Uterus (tissue), 4 donors: ENCODE data around the gene ELP4. TPM values are rescaled to one million over a fixed set of nuclear protein-coding genes. Genes with fewer than 3 reads are reported as not detected.

Experiments
- DNase-seq, 2 donors: peaks; one replicate each; pipeline ENCODE4 v3.0.0-alpha.2; 2019 to 2020
- H3K27ac ChIP-seq, 2 donors: fragments of 200-600 bp; sonication (generic); 1 replicate in 1 of 2; 2 replicates in 1 of 2; pipeline ENCODE4 v1.5.1; 2016 to 2018
- H3K27me3 ChIP-seq, 2 donors: fragments of 200-600 bp; sonication (generic); one replicate each; pipeline ENCODE4 v1.5.1; 2018 to 2019; ENCODE audit warnings: control low read depth in 1 of 2
- H3K36me3 ChIP-seq, 2 donors: fragments of 200-600 bp; sonication (generic); one replicate each; pipeline ENCODE4 v1.5.1; 2019; ENCODE audit warnings: control low read depth in 1 of 2
- H3K4me1 ChIP-seq, 2 donors: fragments of 200-600 bp; sonication (generic); one replicate each; pipeline ENCODE4 v1.5.1; 2018 to 2019; ENCODE audit warnings: control low read depth in 1 of 2
- H3K4me3 ChIP-seq, 2 donors: fragments of 200-600 bp; sonication (generic); 1 replicate in 1 of 2; 2 replicates in 1 of 2; pipeline ENCODE4 v1.5.1; 2018 to 2019; ENCODE audit warnings: mild to moderate bottlenecking in 1 of 2
- H3K9me3 ChIP-seq, 2 donors: fragments of 200-600 bp; sonication (generic); one replicate each; pipeline ENCODE4 v1.5.1; 2019; ENCODE audit warnings: control low read depth in 1 of 2
- CTCF ChIP-seq, 4 experiments: fragments of 200-600 bp in 2 of 4; fragments of 450-650 bp in 2 of 4; sonication (generic) in 2 of 4; IDR thresholded peaks; one replicate each; pipeline ENCODE4 v1.5.1; 2016 to 2019; ENCODE audit warnings: antibody characterized with exemption in 4 of 4, mild to moderate bottlenecking in 2 of 4, moderate library complexity in 1 of 4
- POLR2A ChIP-seq, 2 donors: fragments of 450-650 bp; IDR thresholded peaks; one replicate each; pipeline ENCODE4 v1.6.1; 2016; ENCODE audit warnings: antibody characterized with exemption in 2 of 2, mild to moderate bottlenecking in 1 of 2, moderate library complexity in 1 of 2
- intact Hi-C: fragments of 100-400 bp; cut with DNase I; formaldehyde crosslinking; loops from one replicate; pipeline ENCODE4 v1.15.1; 2023; ENCODE audit warnings: low total_unique reads
- total RNA-seq, 4 donors: library from RNA; depleted of rRNA in 3 of 4; stranded (reverse); fragments of >200 nt in 3 of 4; gene quantifications; one replicate each; pipeline versions ENCODE4 v1.1.0 to v1.2.4, GENCODE V29; 2014 to 2023
- donor health status: DM: yes; HTN: yes; CAD: no.

ELP4 gene
- total RNA-seq, 4 donors from 2014 or later, result 18.4 to 51.2 (median 21.2) TPM

DNA sequence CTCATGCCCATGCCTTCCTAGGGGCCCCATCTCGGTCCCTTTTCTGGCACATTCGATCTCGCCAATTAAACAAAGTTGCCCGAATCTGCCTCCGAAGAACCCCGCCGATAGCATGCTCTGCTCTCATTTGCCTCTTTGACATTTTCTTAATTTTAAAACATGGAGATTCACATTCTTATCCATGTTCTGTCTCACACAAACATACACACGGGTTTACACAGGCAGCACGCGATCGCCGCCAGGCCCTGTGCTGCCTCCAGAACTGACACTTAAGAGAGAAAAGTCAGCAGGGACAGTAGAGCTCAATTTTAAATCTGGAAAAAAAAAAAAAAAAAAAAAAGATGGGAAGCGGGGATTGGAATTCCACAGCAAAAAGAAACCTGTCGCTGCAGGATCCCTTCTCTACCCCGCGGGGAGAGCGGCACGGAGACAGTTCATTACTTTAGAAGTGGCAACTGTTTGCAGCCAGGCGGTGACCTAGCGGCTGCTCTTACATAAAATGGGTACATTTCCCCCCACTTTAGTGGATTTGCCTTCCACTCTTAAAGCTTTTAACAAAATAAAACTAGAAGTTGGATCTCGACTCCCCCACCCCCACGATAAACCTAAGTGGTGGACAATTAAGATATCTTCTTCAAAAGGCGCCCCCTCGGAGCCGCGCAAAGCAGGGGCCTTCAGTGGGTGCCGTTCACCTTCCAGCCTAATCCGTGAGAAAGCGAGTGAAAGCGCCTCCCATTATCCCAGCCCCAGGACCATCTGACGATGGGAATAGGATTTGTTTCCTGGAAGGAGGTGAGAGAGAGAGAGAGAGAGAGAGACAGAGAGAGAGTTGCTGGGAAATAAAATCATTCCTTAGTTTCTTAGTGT lies 287.9 kb downstream of the ELP4 start:
- Histone ChIP-seq H3K4me3 (no peak overlapping the region), H3K27ac (no peak overlapping the region), H3K4me1 (peaks cover 0 to 9% of the 10 kb centered on the region in 2 donors), H3K36me3 (no peaks in the 10 kb centered on the region), H3K9me3 (no peaks in the 10 kb centered on the region), H3K27me3 (peaks cover 13 to 53% of the 10 kb centered on the region in 2 donors)
- intact Hi-C loops, result no loop called here
- no peak for TF ChIP-seq CTCF (IDR thresholded peaks at IDR 0.05)
- no peak for TF ChIP-seq POLR2A (IDR thresholded peaks at IDR 0.05)
- DNase-seq, result no peak

DNA sequence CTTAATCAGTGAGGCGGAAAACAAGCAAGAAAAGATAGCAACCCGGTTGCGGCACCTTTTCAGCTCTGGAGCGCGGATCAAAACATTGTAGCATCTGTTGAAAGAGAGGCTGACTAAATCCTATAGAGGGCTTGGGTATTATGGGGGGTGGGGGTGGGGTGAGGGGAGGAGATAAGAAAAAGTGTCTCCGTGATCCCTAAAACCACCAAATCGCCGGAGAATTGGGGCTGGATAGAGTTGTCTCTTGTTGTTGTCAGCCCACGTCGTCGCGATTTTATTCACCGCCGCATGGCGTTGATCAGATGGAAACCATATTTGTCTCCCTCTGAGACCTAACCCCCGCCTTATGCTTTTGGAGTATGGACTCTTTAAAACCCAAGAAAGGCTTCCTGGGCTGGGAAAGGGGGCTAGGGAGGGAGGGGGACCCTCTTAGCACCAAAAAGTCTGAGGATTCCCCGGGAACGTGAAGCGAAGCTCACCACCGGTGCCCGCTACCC lies 288.5 kb downstream of the ELP4 start:
- H3K27me3 ChIP-seq, result peaks cover 13 to 60% of the 10 kb centered on the region in 2 donors
- H3K27ac ChIP-seq, result no peak overlapping the region
- no peaks in the 10 kb centered on the region for H3K9me3 ChIP-seq
- TF ChIP-seq POLR2A (IDR thresholded peaks at IDR 0.05), result no peak
- no peak for TF ChIP-seq CTCF (IDR thresholded peaks at IDR 0.05)
- intact Hi-C loops, result no loop called here
- H3K36me3 ChIP-seq, result no peaks in the 10 kb centered on the region
- H3K4me3 ChIP-seq, result no peak overlapping the region
- peaks cover 0 to 9% of the 10 kb centered on the region in 2 donors for H3K4me1 ChIP-seq
- DNase-seq, result no peak

GRCh38 chr11:31798554-31799434 lies 289.2 kb downstream of the ELP4 start:
- Histone ChIP-seq H3K27me3 (peaks cover 13 to 67% of the 10 kb centered on the region in 2 donors), H3K4me3 (no peak overlapping the region), H3K4me1 (peaks cover 0 to 9% of the 10 kb centered on the region in 2 donors), H3K36me3 (no peaks in the 10 kb centered on the region), H3K9me3 (no peaks in the 10 kb centered on the region), H3K27ac (no peak overlapping the region)
- intact Hi-C loops, result no loop called here
- TF ChIP-seq POLR2A (IDR thresholded peaks at IDR 0.05) (no peak), CTCF (IDR thresholded peaks at IDR 0.05) (no peak)
- no peak for DNase-seq

- TF ChIP-seq CTCF (IDR thresholded peaks at IDR 0.05) (no peak), POLR2A (IDR thresholded peaks at IDR 0.05) (no peak)
- no peak overlapping the region for H3K4me3 ChIP-seq
- H3K27ac ChIP-seq, result no peak overlapping the region
- peaks cover 15 to 76% of the 10 kb centered on the region in 2 donors for H3K27me3 ChIP-seq
- H3K36me3 ChIP-seq, result no peaks in the 10 kb centered on the region
- no peaks in the 10 kb centered on the region for H3K9me3 ChIP-seq
- H3K4me1 ChIP-seq, result peaks cover 0 to 11% of the 10 kb centered on the region in 2 donors
- intact Hi-C loops, result no loop called here
- no peak for DNase-seq
These were observed 290.1 kb downstream of the ELP4 start for GRCh38 chr11:31799435-31800397.
